Lower leg skin (tissue), 3 donors: ENCODE data around the gene TPM4.

Experiments used
- POLR2A ChIP-seq, 2 donors: fragments of 450-650 bp; IDR thresholded peaks; one replicate each; pipeline ENCODE4 v1.6.1; 2016 to 2017; ENCODE audit warnings: antibody characterized with exemption in 2 of 2, mild to moderate bottlenecking in 1 of 2, moderate library complexity in 1 of 2
- TF ChIP-seq, protein P1 (sequence below), 3 donors: fragments of 450-650 bp; IDR thresholded peaks; one replicate each; pipeline ENCODE4 v1.5.1; 2016; ENCODE audit warnings: antibody characterized with exemption in 3 of 3, mild to moderate bottlenecking in 3 of 3, moderate library complexity in 2 of 3

DNA sequence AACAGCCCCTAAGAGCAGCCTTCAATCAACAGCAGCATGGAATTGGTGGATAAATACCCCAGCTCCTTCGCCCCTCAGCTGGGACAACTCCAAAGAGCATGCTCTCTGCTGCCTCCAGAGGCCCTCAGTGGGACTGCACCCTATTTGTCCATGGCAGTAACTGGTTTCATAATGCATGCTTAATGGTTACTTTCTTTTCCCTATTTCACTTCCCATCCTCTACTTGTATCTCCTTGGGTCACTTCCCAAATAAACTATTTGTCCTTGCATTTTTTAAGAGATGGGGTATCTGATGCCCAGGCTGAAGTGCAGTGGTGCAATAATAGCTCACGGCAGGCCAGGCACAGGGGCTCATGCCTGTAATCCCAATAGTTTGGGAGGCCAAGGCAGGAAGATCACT, 13.5 kb upstream of the TPM4 start:
- TF ChIP-seq, protein P1, sequence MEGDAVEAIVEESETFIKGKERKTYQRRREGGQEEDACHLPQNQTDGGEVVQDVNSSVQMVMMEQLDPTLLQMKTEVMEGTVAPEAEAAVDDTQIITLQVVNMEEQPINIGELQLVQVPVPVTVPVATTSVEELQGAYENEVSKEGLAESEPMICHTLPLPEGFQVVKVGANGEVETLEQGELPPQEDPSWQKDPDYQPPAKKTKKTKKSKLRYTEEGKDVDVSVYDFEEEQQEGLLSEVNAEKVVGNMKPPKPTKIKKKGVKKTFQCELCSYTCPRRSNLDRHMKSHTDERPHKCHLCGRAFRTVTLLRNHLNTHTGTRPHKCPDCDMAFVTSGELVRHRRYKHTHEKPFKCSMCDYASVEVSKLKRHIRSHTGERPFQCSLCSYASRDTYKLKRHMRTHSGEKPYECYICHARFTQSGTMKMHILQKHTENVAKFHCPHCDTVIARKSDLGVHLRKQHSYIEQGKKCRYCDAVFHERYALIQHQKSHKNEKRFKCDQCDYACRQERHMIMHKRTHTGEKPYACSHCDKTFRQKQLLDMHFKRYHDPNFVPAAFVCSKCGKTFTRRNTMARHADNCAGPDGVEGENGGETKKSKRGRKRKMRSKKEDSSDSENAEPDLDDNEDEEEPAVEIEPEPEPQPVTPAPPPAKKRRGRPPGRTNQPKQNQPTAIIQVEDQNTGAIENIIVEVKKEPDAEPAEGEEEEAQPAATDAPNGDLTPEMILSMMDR (IDR thresholded peaks at IDR 0.05): no peak
- TF ChIP-seq POLR2A (IDR thresholded peaks at IDR 0.05): no peak
